Measurements from ENCODE around the gene TNS2. TPM values are rescaled to one million over a fixed set of nuclear protein-coding genes. Genes with fewer than 3 reads are reported as not detected.

The TNS2 gene
- total RNA-seq, 2 experiments from 2014 or later: 2.3 to 3.0 TPM

GRCh38 chr12:53048033-53048779 is 1.7 kb upstream of the TNS2 start:
- H3K9me3 ChIP-seq (ENCODE audit: control insufficient read depth in 1 of 2, insufficient read depth in 1 of 2, low read length in 2 of 2): no peaks in the 10 kb centered on the region
- intact Hi-C loops (cut with DNase I, micrococcal nuclease): loop anchor here in 1 of 2 experiments (5.0 kb wide), 1 partner anchor 41 kb away; the partner anchor contains the start of gene EIF4B
- ChIA-PET CTCF (interaction anchor here (0.7 to 2.2 kb wide), 11 partner anchors 8 to 131 kb away, joined by 3 to 8 read pairs (median 4); partner anchors contain the start of genes SOAT2 and SPRYD3), POLR2A (interaction anchor here (0.6 to 4.3 kb wide), 8 partner anchors 7 to 453 kb away, joined by 3 to 27 read pairs (median 6); partner anchors contain the start of genes CSAD, EIF4B, ESPL1 and SOAT2)
- Mint-ChIP-seq H3K36me3 (ENCODE audit: low read depth) (peaks cover 5% of the 10 kb centered on the region), H3K9me3 (no peaks in the 10 kb centered on the region), H3K27ac (peak overlapping the region; percentile 58), H3K4me3 (peak overlapping the region; percentile 76), H3K4me1 (ENCODE audit: low read depth) (peaks cover 25% of the 10 kb centered on the region), H3K27me3 (no peaks in the 10 kb centered on the region)
- DNase-seq: peak in 1 of 14 experiments; percentile 49
- TF ChIP-seq CTCF (IDR thresholded peaks at IDR 0.05): no peak
- H3K4me1 ChIP-seq (ENCODE audit: insufficient read depth, low read length): peaks cover 22% of the 10 kb centered on the region
- peak overlapping the region; percentile 56 to 76 for H3K27ac ChIP-seq (ENCODE audit: low read depth in 1 of 2, low read length in 2 of 2)
- no peak for ATAC-seq (ENCODE audit: poor library complexity)
- H3K27me3 ChIP-seq (ENCODE audit: control insufficient read depth in 1 of 2, insufficient read depth in 2 of 2, low read length in 2 of 2): no peaks in the 10 kb centered on the region
- H3K36me3 ChIP-seq (ENCODE audit: insufficient read depth, low read length): no peaks in the 10 kb centered on the region
- H3K4me3 ChIP-seq (ENCODE audit: low read length): peak overlapping the region; percentile 49

GRCh38 chr12:53048780-53049401 is 974 bp upstream of the TNS2 start:
- peak overlapping the region; percentile 53 for H3K27ac Mint-ChIP-seq

More at GRCh38 chr12:53048780-53049401, 974 bp upstream of the TNS2 start:
- DNase-seq: no peak
- Histone ChIP-seq H3K27ac (ENCODE audit: low read depth in 1 of 2, low read length in 2 of 2) (no peak overlapping the region), H3K27me3 (ENCODE audit: control insufficient read depth in 1 of 2, insufficient read depth in 2 of 2, low read length in 2 of 2) (no peaks in the 10 kb centered on the region), H3K4me3 (ENCODE audit: low read length) (no peak overlapping the region), H3K36me3 (ENCODE audit: insufficient read depth, low read length) (no peaks in the 10 kb centered on the region), H3K9me3 (ENCODE audit: control insufficient read depth in 1 of 2, insufficient read depth in 1 of 2, low read length in 2 of 2) (no peaks in the 10 kb centered on the region), H3K4me1 (ENCODE audit: insufficient read depth, low read length) (peaks cover 29% of the 10 kb centered on the region)
- ATAC-seq (ENCODE audit: poor library complexity): no peak
- intact Hi-C loops (cut with DNase I, micrococcal nuclease): loop anchor here in 1 of 2 experiments (5.0 kb wide), 1 partner anchor 42 kb away; the partner anchor contains the start of gene EIF4B
- H3K9me3 Mint-ChIP-seq: no peaks in the 10 kb centered on the region
- ChIA-PET POLR2A (interaction anchor here (1.8 kb wide), 1 partner anchor 54 kb away, joined by 5 read pairs; the partner anchor contains the start of gene SOAT2), CTCF (interaction anchor here (1.3 to 2.2 kb wide), 3 partner anchors 10 to 42 kb away, joined by 5 to 8 read pairs (median 6); no protein-coding TSS in a partner anchor)
- no peak for TF ChIP-seq CTCF (IDR thresholded peaks at IDR 0.05)
- peak overlapping the region; percentile 48 for H3K4me3 Mint-ChIP-seq
- peaks cover 5% of the 10 kb centered on the region for H3K36me3 Mint-ChIP-seq (ENCODE audit: low read depth)
- peaks cover 30% of the 10 kb centered on the region for H3K4me1 Mint-ChIP-seq (ENCODE audit: low read depth)
- H3K27me3 Mint-ChIP-seq: no peaks in the 10 kb centered on the region
